Activated CD4-positive, alpha-beta T cell treated with anti-CD3 and anti-CD28 coated beads, Interleukin-10, Interleukin-2, amounts not matched to agents 100 ng/mL and 50 ng/mL, durations not matched to agents 16 hours and 8 hours (primary cell): ENCODE measurements around the gene AKT3.

Experiments
- DNase-seq: peaks from one replicate; pipeline ENCODE4 v3.0.0-alpha.2; 2020

AKT3 gene

GRCh38 chr1:243548516-243548915 is 301.5 kb downstream of the AKT3 start:
- no peak for DNase-seq

GRCh38 chr1:243547891-243548290 is 302.2 kb downstream of the AKT3 start:
- DNase-seq, result no peak

- no peak for DNase-seq
Measured at GRCh38 chr1:243546457-243546856, 303.6 kb downstream of the AKT3 start.

GRCh38 chr1:243543501-243543900 is 306.5 kb downstream of the AKT3 start:
- DNase-seq, result no peak

- no peak for DNase-seq
Measured at GRCh38 chr1:243542739-243543415, 307.2 kb downstream of the AKT3 start.

GRCh38 chr1:243539636-243540035 is 310.4 kb downstream of the AKT3 start:
- no peak for DNase-seq

- DNase-seq, result no peak
Measured at GRCh38 chr1:243535014-243535413, 315.0 kb downstream of the AKT3 start.

- DNase-seq, result no peak
Measured at GRCh38 chr1:243529512-243529911, 320.5 kb downstream of the AKT3 start.

- DNase-seq, result peak; percentile 45
Measured at GRCh38 chr1:243528459-243529121, 321.5 kb downstream of the AKT3 start.

GRCh38 chr1:243526180-243526579 is 323.9 kb downstream of the AKT3 start:
- no peak for DNase-seq

GRCh38 chr1:243525085-243525487 is 325.0 kb downstream of the AKT3 start:
- peak; percentile 30 for DNase-seq

GRCh38 chr1:243523766-243524165 is 326.3 kb downstream of the AKT3 start:
- no peak for DNase-seq

GRCh38 chr1:243520831-243521230 is 329.2 kb downstream of the AKT3 start:
- no peak for DNase-seq

GRCh38 chr1:243514927-243515326 is 335.1 kb downstream of the AKT3 start:
- DNase-seq, result no peak

- no peak for DNase-seq
Measured at GRCh38 chr1:243513726-243514491, 336.1 kb downstream of the AKT3 start.

GRCh38 chr1:243510928-243511327 is 339.1 kb downstream of the AKT3 start:
- no peak for DNase-seq

- DNase-seq, result no peak
Measured at GRCh38 chr1:243508943-243509342, 341.1 kb downstream of the AKT3 start.

- no peak for DNase-seq
Measured at GRCh38 chr1:243508303-243508713, 341.7 kb downstream of the AKT3 start.

GRCh38 chr1:243507672-243508302 is 342.3 kb downstream of the AKT3 start:
- DNase-seq, result no peak

- DNase-seq, result no peak
Measured at GRCh38 chr1:243507001-243507671, 342.9 kb downstream of the AKT3 start.

GRCh38 chr1:243505986-243506689 is 343.9 kb downstream of the AKT3 start:
- no peak for DNase-seq

- no peak for DNase-seq
Measured at GRCh38 chr1:243503155-243503554, 346.9 kb downstream of the AKT3 start.
